ENCODE measurements around the gene RAB9B.
"Not testable (repeated sequence)": the region's sequence is repeated elsewhere in the genome, so short reads cannot be mapped to it uniquely, and the experiment has no call there.

Gene RAB9B

DNA sequence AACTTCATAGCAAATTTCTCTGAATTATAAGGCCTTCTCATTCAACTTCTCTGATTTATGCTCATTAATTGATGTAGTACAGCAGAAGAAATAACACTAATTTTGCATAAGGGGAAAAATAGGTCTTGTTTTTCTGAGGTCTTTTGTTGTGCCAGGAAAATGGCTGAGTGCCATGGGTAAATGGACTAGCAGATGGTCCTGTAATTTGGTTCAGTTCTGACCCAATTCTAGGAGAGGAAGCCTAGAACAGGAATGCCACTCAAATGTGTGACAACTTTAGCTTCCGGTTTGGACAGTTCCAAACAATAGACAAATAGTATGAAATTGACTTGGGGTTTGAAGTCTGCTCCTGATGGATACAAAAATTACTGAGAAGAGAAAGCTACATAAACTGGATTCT lies 6.2 kb downstream of the RAB9B start:
- Mint-ChIP-seq H3K9me3 (no peaks in the 10 kb centered on the region), H3K27ac (no peak overlapping the region), H3K27me3 (no peaks in the 10 kb centered on the region), H3K36me3 (no peaks in the 10 kb centered on the region), H3K4me1 (no peaks in the 10 kb centered on the region), H3K4me3 (no peak overlapping the region)

DNA sequence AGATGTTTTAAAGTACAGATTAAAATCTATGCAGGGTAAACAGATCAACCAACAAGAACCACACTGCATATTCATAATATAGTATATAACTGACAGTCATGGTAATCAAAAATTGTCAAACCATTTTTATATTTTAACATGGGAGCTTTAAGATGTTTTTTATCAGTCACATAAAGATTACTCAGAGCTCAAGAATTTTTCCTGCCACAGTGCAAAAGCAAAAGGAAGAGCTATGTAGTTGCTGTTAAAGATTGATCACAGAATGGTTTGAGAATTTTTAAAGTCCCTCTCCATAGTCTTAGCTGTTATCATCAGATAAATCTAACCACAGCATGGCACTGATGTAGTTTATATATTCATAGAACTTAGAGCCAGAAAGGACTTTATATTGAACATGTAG lies 8.5 kb downstream of the RAB9B start:
- H3K36me3 Mint-ChIP-seq = no peaks in the 10 kb centered on the region
- H3K27me3 Mint-ChIP-seq = no peaks in the 10 kb centered on the region
- H3K9me3 Mint-ChIP-seq = no peaks in the 10 kb centered on the region
- no peak overlapping the region for H3K4me3 Mint-ChIP-seq
- H3K27ac Mint-ChIP-seq = no peak overlapping the region
- no peaks in the 10 kb centered on the region for H3K4me1 Mint-ChIP-seq

DNA sequence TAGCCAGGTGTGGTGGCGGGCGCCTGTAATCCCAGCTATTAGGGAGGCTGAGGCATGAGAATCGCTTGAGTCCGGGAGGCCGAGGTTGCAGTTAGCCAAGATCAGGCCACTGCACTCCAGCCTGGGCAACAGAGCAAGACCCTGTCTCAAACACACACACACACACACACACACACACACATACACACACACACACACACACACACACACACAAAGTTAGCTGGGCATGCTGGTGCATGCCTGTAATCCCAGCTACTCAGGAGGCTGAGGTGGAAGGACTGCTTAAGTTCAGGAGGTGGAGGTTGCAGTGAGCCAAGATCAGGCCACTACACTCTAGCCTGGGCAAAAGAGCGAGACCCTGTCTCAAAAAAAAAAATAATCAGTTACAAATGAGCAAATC lies 11.3 kb downstream of the RAB9B start:
- not testable (repeated sequence) for H3K36me3 Mint-ChIP-seq, H3K4me3 Mint-ChIP-seq, H3K27me3 Mint-ChIP-seq, H3K9me3 Mint-ChIP-seq, H3K27ac Mint-ChIP-seq, H3K4me1 Mint-ChIP-seq

DNA sequence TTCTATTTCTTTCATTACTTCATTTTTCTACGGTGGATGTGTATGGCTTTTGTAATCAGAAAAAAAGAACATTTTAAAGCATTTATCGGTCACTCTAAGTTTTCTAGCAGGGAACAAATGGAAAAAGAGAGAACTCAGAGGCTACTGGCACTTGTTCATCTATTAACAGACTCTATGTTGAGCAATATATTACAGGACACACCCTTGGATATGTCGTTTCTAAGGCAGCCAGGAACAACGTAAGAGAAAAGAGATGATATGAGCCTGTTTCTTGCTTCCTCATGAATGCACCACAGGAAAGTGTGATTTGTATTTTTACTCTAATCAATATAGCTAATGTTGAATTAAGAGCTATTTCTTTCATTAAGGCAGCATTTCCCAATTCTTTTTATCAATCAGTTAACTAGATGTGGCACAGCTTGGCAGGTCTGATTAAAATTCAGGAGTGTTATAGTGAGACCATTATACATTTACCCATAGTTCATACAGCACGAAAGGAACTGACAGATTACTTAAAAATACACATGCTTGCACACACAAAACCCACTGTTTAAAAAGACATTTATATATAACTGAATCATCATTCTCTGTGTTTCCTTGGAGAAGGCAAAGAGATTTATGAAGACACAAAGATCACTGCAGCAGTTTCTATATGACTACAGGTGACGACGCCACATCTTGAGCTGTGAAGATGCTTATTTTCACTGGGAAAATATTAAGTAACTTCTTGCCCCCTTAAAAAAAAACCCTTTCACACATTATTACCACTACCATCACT lies 13.0 kb downstream of the RAB9B start:
- Mint-ChIP-seq H3K36me3 (no peaks in the 10 kb centered on the region), H3K4me3 (no peak overlapping the region), H3K9me3 (no peaks in the 10 kb centered on the region), H3K4me1 (no peaks in the 10 kb centered on the region), H3K27me3 (no peaks in the 10 kb centered on the region), H3K27ac (no peak overlapping the region)

DNA sequence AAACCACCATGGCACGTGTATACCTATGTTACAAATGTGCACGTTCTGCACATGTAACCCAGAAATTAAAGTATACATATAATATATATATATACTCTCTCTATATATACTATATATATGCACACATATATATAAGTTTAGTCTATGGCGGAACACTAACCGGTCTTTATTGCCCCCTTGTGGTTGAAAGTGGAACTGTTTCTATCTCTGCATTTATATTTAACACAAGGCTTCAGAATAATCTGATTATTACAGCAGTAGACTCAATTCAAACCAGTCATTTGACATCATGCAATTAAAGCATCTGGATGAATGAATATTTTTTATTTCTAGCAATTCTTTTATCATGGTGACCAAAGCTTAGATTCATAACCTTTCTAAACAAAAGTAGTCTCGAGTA lies 14.6 kb downstream of the RAB9B start:
- Mint-ChIP-seq H3K27me3 (no peaks in the 10 kb centered on the region), H3K4me1 (no peaks in the 10 kb centered on the region), H3K4me3 (no peak overlapping the region), H3K9me3 (no peaks in the 10 kb centered on the region), H3K36me3 (no peaks in the 10 kb centered on the region), H3K27ac (no peak overlapping the region)

DNA sequence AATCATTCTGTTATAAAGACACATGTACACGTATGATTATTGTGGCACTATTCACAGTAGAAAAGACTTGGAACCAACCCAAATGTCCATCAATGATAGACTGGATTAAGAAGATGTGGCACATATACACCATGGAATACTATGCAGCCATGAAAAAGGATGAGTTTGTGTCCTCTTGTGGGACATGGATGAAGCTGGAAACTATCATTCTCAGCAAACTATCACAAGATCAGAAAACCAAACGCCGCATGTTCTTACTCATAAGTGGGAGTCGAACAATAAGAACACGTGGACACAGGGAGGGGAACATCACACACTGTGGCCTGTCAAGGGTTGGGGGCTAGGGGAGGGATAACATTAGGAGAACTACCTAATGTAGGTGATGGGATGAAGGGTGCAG lies 15.0 kb downstream of the RAB9B start:
- H3K4me1 Mint-ChIP-seq, H3K9me3 Mint-ChIP-seq, H3K36me3 Mint-ChIP-seq, H3K4me3 Mint-ChIP-seq, H3K27me3 Mint-ChIP-seq, H3K27ac Mint-ChIP-seq: not testable (repeated sequence)

DNA sequence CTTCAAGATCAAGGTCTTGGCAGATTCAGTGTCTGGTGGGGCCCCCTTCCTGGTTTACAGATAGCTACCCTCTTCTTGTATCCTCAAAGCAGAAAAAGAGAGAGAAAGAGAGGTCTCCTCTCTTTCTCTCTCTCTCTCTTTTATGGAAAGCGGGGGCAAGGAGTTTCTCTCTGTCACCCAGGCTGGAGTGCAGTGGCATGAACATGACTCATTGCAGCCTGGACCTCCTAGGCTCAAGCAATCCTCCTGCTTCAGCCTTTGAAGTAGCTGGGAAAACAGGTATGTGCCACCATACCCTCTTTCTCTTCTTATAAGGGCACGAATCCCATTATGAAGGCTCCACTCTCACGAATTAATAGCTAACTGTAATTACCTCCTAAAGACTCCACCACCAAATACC lies 20.2 kb downstream of the RAB9B start:
- no peak overlapping the region for H3K4me3 Mint-ChIP-seq
- no peaks in the 10 kb centered on the region for H3K9me3 Mint-ChIP-seq

DNA sequence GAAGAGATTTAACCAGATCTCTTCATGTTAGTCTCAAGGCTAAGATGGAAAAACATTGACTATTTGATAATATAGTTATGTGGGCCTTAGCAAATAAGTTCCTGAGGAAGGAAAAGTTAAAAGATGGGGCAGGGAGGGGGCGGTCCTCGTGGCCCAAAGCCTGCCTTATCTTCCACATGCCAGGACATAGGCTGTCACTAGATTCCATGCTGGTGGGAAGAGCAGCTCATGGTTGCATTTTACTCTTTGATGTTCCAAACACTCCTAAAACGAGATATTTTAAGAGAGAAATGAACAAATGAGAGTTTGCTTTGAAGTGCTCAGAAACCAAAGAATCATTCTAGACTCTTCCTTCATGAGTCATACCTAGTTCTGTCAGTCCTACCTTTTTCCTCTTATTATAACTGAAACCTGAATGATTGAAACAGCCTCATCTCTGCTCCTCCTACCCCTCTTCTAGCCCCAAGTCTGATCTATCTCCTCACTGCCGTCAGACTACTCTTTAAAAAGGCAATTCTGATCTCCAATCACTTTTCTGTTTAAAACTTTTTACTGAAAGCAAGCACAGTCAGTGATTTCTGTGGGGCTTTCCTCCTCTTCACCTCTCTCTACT lies 25.1 kb downstream of the RAB9B start:
- Mint-ChIP-seq H3K4me1 (peaks cover 9% of the 10 kb centered on the region), H3K27me3 (peaks cover 2% of the 10 kb centered on the region), H3K9me3 (no peaks in the 10 kb centered on the region), H3K27ac (no peak overlapping the region), H3K36me3 (peaks cover 2% of the 10 kb centered on the region), H3K4me3 (no peak overlapping the region)

More for the DNA sequence above, 20.2 kb downstream of the RAB9B start:
- Mint-ChIP-seq H3K36me3 (no peaks in the 10 kb centered on the region), H3K27me3 (no peaks in the 10 kb centered on the region), H3K4me1 (peaks cover 6% of the 10 kb centered on the region), H3K27ac (no peak overlapping the region)

DNA sequence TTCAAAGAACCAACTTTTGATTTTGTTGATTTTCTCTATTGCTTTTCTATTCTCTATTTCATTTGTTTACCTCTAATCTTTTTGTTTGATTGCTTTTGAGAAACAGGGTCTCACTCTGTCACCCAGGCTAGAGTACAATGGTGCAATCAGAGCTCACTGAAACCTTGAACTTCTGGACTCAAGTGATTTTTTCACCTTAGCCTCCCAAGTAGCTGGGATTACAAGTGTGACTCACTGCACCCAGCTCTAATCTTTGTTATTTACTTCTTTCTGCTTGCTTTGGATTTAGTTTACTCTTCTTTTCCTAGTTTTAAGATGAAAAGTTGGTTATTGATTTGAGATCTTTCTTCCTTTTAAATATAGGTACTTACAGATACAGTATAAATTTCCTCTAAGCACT lies 26.2 kb downstream of the RAB9B start:
- Mint-ChIP-seq H3K9me3 (no peaks in the 10 kb centered on the region), H3K27ac (no peak overlapping the region), H3K36me3 (peaks cover 2% of the 10 kb centered on the region), H3K4me1 (peaks cover 9% of the 10 kb centered on the region), H3K4me3 (no peak overlapping the region), H3K27me3 (peaks cover 2% of the 10 kb centered on the region)

DNA sequence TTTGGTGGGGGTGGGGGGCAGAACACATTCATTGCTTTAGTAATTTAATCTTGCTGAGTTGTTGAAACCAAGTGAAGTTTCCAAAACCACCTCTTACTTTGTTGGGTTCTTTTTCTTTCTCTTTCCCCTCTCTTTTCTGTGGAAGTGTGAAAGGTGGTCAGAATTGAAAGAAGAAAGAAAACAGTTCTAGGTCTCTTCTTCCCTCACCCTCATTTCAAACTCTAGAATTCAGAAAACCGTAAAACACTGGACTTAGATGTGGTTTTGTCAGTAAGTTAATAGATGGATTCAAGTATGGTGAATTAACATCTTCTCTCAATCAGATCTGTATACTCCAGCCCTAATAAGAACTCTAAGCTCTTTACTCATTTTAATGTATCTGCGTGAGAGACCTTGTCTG lies 31.7 kb downstream of the RAB9B start:
- Mint-ChIP-seq H3K27ac (no peak overlapping the region), H3K36me3 (no peaks in the 10 kb centered on the region), H3K4me1 (peaks cover 6% of the 10 kb centered on the region), H3K27me3 (peaks cover 2% of the 10 kb centered on the region), H3K9me3 (no peaks in the 10 kb centered on the region), H3K4me3 (no peak overlapping the region)

DNA sequence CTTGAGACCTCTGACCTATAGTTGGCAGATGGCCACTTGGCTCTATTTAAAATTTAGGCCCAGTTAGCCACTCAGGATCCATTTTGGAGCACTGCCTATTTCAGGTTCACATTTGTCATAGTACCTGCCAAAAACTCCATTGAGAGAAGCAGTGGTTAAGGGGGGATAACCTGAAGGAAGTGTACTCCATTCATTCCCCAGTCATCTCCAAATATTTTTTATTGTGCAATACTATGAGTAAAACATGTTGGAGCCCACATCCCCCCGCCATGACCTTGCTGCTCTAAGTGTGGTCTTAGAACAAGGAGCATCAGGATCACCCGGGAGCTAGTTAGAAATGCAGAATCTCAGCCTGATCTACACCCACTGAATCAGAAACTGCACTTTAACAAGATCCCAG lies 34.4 kb downstream of the RAB9B start:
- H3K36me3 Mint-ChIP-seq = no peaks in the 10 kb centered on the region

DNA sequence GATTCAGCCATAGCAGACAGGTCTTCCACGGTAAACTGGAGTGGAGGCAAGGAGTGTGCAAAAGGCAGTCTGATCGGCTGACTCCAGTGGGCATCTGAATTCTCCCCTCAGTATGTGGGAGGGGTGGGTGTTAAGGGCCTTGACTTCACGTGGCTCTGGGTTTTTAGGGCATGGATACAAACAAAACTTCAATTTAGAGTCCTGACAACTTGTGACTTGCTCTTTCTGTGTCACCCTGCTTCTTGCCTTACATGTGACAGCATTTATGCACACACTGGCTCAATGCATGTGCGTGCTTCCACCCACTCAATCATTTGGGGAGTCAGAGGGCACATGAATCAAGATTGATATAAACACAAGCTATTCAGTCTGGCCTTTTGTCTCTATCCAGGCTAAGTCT lies 37.9 kb downstream of the RAB9B start:
- Mint-ChIP-seq H3K27ac (no peak overlapping the region), H3K27me3 (no peaks in the 10 kb centered on the region), H3K4me1 (no peaks in the 10 kb centered on the region), H3K4me3 (no peak overlapping the region), H3K36me3 (no peaks in the 10 kb centered on the region), H3K9me3 (no peaks in the 10 kb centered on the region)

More for the DNA sequence above, 34.4 kb downstream of the RAB9B start:
- Mint-ChIP-seq H3K27ac (no peak overlapping the region), H3K4me1 (peaks cover 6% of the 10 kb centered on the region), H3K4me3 (no peak overlapping the region), H3K27me3 (no peaks in the 10 kb centered on the region), H3K9me3 (no peaks in the 10 kb centered on the region)

DNA sequence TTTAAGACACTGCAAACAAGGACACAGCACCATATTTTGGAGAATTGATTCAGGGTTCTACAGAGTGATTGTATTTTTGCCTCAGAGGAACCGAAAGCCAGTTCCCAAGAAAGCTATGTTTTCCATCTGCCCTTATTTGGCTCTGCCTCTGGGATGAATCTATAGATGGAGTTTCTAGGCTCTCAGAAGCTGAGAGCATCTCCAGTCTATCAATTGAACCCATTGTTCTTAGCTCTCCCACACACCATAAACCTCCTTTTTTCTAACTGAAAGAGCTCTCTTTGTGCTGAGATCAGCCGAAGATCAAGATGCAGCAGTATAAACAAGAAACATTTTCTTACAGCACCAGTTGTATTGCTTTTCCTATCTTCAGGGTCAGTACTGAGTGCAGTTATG lies 38.5 kb downstream of the RAB9B start:
- Mint-ChIP-seq H3K36me3 (no peaks in the 10 kb centered on the region), H3K9me3 (no peaks in the 10 kb centered on the region), H3K4me3 (no peak overlapping the region), H3K27me3 (no peaks in the 10 kb centered on the region), H3K4me1 (no peaks in the 10 kb centered on the region), H3K27ac (no peak overlapping the region)

DNA sequence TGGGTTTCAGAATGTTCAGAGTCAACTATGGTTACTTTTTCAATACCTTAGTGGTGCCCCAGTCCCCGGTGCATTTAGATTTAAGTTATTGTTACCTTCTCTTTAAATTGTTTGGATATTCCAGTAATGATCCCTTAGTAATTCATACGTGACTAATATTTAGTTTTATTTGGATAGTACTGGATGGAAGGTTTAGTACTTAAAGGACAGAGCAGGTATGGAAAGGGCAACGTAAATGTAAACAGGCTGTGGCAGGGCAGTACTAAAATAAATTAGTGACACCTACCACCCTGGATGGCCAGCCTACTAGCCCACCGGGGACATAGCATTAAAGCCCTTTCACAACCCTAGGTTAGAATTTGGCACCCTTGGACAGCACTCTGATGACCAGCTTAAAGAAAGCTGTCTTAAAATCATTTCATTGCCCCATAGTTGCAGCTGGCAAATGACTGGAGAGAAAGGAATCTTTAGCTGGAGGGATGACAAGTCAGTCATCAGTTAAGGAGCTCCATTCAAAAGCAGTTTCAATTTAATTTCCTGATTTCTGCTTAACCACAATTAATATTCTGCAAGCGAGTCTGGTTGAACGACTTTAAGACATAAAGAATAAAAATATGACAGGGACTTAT lies 39.0 kb downstream of the RAB9B start:
- H3K27me3 Mint-ChIP-seq = no peaks in the 10 kb centered on the region
- H3K4me1 Mint-ChIP-seq = no peaks in the 10 kb centered on the region
- no peaks in the 10 kb centered on the region for H3K9me3 Mint-ChIP-seq
- no peak overlapping the region for H3K27ac Mint-ChIP-seq
- no peak overlapping the region for H3K4me3 Mint-ChIP-seq
- no peaks in the 10 kb centered on the region for H3K36me3 Mint-ChIP-seq

DNA sequence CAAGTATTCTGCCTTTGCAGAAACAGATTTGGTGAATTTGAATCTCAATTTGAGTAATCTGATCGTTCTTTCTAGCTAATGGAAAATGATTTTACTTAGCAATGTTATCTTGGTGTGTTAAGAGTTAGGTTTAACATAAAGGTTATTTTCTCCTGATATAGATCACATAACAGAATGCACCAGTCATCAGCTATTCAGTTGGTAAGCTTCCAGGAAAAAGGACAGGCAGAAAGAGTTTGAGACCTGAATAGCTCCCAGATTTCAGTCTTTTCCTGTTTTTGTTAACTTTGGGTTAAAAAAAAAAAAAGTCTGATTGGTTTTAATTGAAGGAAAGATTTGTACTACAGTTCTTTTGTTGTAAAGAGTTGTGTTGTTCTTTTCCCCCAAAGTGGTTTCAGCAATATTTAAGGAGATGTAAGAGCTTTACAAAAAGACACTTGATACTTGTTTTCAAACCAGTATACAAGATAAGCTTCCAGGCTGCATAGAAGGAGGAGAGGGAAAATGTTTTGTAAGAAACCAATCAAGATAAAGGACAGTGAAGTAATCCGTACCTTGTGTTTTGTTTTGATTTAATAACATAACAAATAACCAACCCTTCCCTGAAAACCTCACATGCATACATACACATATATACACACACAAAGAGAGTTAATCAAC lies 40.1 kb downstream of the RAB9B start:
- no peak overlapping the region for H3K27ac Mint-ChIP-seq
- no peaks in the 10 kb centered on the region for H3K4me1 Mint-ChIP-seq
- no peak overlapping the region for H3K4me3 Mint-ChIP-seq
- no peaks in the 10 kb centered on the region for H3K9me3 Mint-ChIP-seq
- no peaks in the 10 kb centered on the region for H3K36me3 Mint-ChIP-seq
- no peaks in the 10 kb centered on the region for H3K27me3 Mint-ChIP-seq

DNA sequence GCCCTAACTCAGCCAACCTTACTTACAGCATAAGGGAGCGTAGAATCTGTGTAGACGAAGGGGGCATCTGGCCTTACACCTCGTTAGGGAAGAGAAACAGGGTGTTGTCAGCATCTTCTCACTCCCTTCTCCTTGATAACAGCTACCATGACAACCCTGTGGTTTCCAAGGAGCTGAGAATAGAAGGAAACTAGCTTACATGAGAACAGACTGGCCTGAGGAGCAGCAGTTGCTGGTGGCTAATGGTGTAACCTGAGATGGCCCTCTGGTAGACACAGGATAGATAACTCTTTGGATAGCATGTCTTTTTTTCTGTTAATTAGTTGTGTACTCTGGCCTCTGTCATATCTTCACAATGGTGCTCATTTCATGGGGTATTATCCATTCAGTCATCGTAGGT lies 40.8 kb downstream of the RAB9B start:
- no peaks in the 10 kb centered on the region for H3K9me3 Mint-ChIP-seq
- H3K4me3 Mint-ChIP-seq = no peak overlapping the region
- no peak overlapping the region for H3K27ac Mint-ChIP-seq
- no peaks in the 10 kb centered on the region for H3K4me1 Mint-ChIP-seq
- no peaks in the 10 kb centered on the region for H3K36me3 Mint-ChIP-seq
- no peaks in the 10 kb centered on the region for H3K27me3 Mint-ChIP-seq

Measured in activated naive CD4-positive, alpha-beta T cell treated with anti-CD3 and anti-CD28 coated beads, Interleukin-2, amount 50 U/mL, for 24 hours (primary cell).